Hepatocyte (in vitro differentiated cells): ENCODE results near the gene DYDC1. TPM values are rescaled to one million over a fixed set of nuclear protein-coding genes. Genes with fewer than 3 reads are reported as not detected.

ENCODE experiments used
- DNase-seq: peaks from one replicate; pipeline ENCODE4 v3.0.0-alpha.2; 2016; ENCODE audit warnings: low spot score
- H2AFZ ChIP-seq: fragments of 200-600 bp; sonication (generic); 2 replicates; pipeline ENCODE4 v1.6.0; 2016; ENCODE audit warnings: antibody characterized with exemption, mild to moderate bottlenecking
- H3K27ac ChIP-seq: fragments of 200-600 bp; sonication (generic); 2 replicates; pipeline ENCODE4 v1.5.1; 2016; ENCODE audit warnings: mild to moderate bottlenecking
- H3K27me3 ChIP-seq: fragments of 200-600 bp; sonication (generic); 2 replicates; pipeline ENCODE4 v1.6.1; 2016
- H3K36me3 ChIP-seq: fragments of 200-600 bp; sonication (generic); replicated peaks from 2 replicates; pipeline ENCODE4 v1.5.1; 2016; ENCODE audit warnings: low read depth; ENCODE audit not compliant: insufficient read depth
- H3K4me1 ChIP-seq: fragments of 200-600 bp; sonication (generic); 2 replicates; pipeline ENCODE4 v1.5.1; 2016; ENCODE audit warnings: mild to moderate bottlenecking, moderate library complexity; ENCODE audit not compliant: insufficient read depth
- H3K4me2 ChIP-seq: fragments of 200-600 bp; sonication (generic); 2 replicates; pipeline ENCODE4 v1.6.0; 2016
- H3K4me3 ChIP-seq: fragments of 200-600 bp; sonication (generic); 2 replicates; pipeline ENCODE4 v1.5.1; 2016; ENCODE audit warnings: mild to moderate bottlenecking
- H3K79me2 ChIP-seq: fragments of 200-600 bp; sonication (generic); 2 replicates; pipeline ENCODE4 v1.6.0; 2017; ENCODE audit warnings: mild to moderate bottlenecking
- H3K9me2 ChIP-seq: fragments of 200-600 bp; sonication (generic); replicated peaks from 2 replicates; pipeline ENCODE4 v1.6.0; 2017; ENCODE audit warnings: mild to moderate bottlenecking; ENCODE audit not compliant: insufficient read depth
- H3K9me3 ChIP-seq: fragments of 200-600 bp; sonication (generic); 2 replicates; pipeline ENCODE4 v1.5.1; 2016; ENCODE audit warnings: low read depth, mild to moderate bottlenecking
- H4K20me1 ChIP-seq: fragments of 200-600 bp; sonication (generic); 2 replicates; pipeline ENCODE4 v1.6.0; 2016; ENCODE audit warnings: mild to moderate bottlenecking; ENCODE audit not compliant: insufficient read depth, poor library complexity, severe bottlenecking
- CTCF ChIP-seq: fragments of 200-600 bp; sonication (generic); IDR thresholded peaks from 2 replicates; pipeline ENCODE4 v1.5.1; 2016; ENCODE audit warnings: antibody characterized with exemption, mild to moderate bottlenecking; ENCODE audit not compliant: poor library complexity
- EZH2 ChIP-seq: fragments of 200-600 bp; sonication (generic); IDR thresholded peaks from 2 replicates; pipeline ENCODE4 v1.6.1; 2016; ENCODE audit warnings: antibody characterized with exemption, mild to moderate bottlenecking, borderline replicate concordance
- EZH2phosphoT487 ChIP-seq: fragments of 200-600 bp; sonication (generic); IDR thresholded peaks from one replicate; pipeline ENCODE4 v1.6.1; 2018; ENCODE audit warnings: antibody characterized with exemption, mild to moderate bottlenecking, low read depth, moderate library complexity; ENCODE audit not compliant: unreplicated experiment, severe bottlenecking
- WGBS: methylation state at CpG from one replicate; pipeline ENCODE4 v1.1.6; 2016; ENCODE audit warnings: low lambda C conversion rate; ENCODE audit errors: missing lambda C conversion rate; 5-methylcytosine and 5-hydroxymethylcytosine counted together
- polyA plus RNA-seq: library from polyadenylated mRNA; unstranded; fragments of >200 nt; fragmentation: Nextera tagmentation; extraction: Ambion mirVana; gene quantifications from 2 replicates; pipeline ENCODE4 v1.2.1, GENCODE V29; 2016
- total RNA-seq: library from RNA; depleted of rRNA; stranded (reverse); fragments of >200 nt; gene quantifications from 2 replicates; pipeline ENCODE4 v1.2.3, GENCODE V29; 2014

Gene DYDC1
- total and polyA plus RNA-seq, 2 experiments from 2014 or later, result not detected

DNA sequence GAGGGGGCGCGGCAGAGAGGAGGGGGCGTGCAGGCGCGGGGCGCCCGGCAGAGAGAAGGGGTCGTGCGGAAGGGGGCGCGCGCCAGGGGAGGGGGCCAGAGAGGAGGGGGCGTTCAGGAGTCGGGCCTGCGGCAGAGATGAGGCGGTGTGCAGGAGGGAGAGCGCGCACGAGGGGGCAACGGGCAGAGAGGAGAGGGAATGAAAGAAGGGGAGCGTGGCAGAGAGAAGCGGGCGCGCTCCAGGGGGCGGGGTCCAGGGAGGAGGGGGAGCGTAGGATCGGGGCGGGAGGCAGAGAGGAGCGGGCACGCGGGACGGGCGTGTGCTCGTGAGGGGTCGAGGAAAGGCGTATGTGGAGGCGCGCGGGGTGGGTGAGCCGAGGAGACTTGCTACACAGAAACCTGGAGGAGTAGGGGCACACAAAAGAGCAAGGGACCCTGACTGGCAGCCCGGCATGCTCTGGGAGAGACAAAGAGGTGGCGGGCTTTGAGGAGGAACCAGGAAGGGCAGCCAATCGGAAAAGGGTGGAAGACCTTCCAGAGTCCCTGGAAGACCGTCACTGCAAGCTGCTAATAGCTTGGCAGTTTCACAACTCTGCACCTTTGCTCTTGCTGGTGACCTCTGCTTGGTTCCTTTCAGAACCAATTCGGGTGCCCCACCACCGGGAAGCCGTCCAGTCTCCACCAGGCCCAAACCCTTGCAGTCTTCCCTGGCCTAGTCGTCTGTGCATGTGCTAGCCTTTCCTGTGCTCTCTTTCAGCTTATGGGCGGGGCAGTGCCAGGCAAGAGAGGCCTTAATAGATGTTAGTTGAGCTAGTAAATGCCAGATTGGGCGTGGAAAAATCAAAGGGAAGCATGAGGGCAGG lies 665 bp upstream of the DYDC1 start:
- no peaks in the 10 kb centered on the region for H4K20me1 ChIP-seq
- no peak overlapping the region for H3K27ac ChIP-seq
- H2AFZ ChIP-seq, result peak overlapping the region; percentile 89
- peak overlapping the region; percentile 97 for H3K4me2 ChIP-seq
- no peaks in the 10 kb centered on the region for H3K36me3 ChIP-seq
- peak; percentile 49 for DNase-seq
- no peaks in the 10 kb centered on the region for H3K79me2 ChIP-seq
- H3K4me3 ChIP-seq, result peak overlapping the region; percentile 32
- H3K9me3 ChIP-seq, result no peaks in the 10 kb centered on the region
- WGBS, result 29% methylated on average over 15 of the region's 50 CpGs
- H3K4me1 ChIP-seq, result peaks cover 4% of the 10 kb centered on the region
- no peaks in the 10 kb centered on the region for H3K9me2 ChIP-seq
- no peak for TF ChIP-seq EZH2
- no peak for TF ChIP-seq CTCF
- TF ChIP-seq EZH2phosphoT487, result no peak
- peaks cover 4% of the 10 kb centered on the region for H3K27me3 ChIP-seq

- Histone ChIP-seq H3K36me3 (no peaks in the 10 kb centered on the region), H3K4me1 (peaks cover 1% of the 10 kb centered on the region), H3K9me2 (no peaks in the 10 kb centered on the region), H3K27me3 (peaks cover 4% of the 10 kb centered on the region), H2AFZ (no peak overlapping the region), H3K27ac (no peak overlapping the region), H3K79me2 (no peaks in the 10 kb centered on the region), H3K4me3 (no peak overlapping the region), H3K4me2 (no peak overlapping the region), H4K20me1 (no peaks in the 10 kb centered on the region), H3K9me3 (no peaks in the 10 kb centered on the region)
- TF ChIP-seq CTCF (no peak), EZH2phosphoT487 (no peak), EZH2 (no peak)
- DNase-seq, result no peak
- WGBS, result 100% methylated on average over 3 of the region's 3 CpGs
Observed at GRCh38 chr10:80351220-80351619, 5.3 kb downstream of the DYDC1 start.

- no peak overlapping the region for H2AFZ ChIP-seq
- no peak overlapping the region for H3K27ac ChIP-seq
- no peaks in the 10 kb centered on the region for H3K9me2 ChIP-seq
- no peaks in the 10 kb centered on the region for H3K36me3 ChIP-seq
- TF ChIP-seq EZH2phosphoT487 (no peak), CTCF (no peak), EZH2 (no peak)
- H3K4me3 ChIP-seq, result no peak overlapping the region
- H4K20me1 ChIP-seq, result no peaks in the 10 kb centered on the region
- H3K4me1 ChIP-seq, result no peaks in the 10 kb centered on the region
- peaks cover 4% of the 10 kb centered on the region for H3K27me3 ChIP-seq
- 93% methylated on average over 3 of the region's 3 CpGs for WGBS
- no peaks in the 10 kb centered on the region for H3K79me2 ChIP-seq
- no peak for DNase-seq
- H3K9me3 ChIP-seq, result no peaks in the 10 kb centered on the region
- no peak overlapping the region for H3K4me2 ChIP-seq
Observed at GRCh38 chr10:80350251-80350650, 6.3 kb downstream of the DYDC1 start.
